GM21381 (cell line): Measurements from ENCODE around the gene TCERG1.

Experiments used
- ATAC-seq: cut with Tn5 transposase; IDR thresholded peaks from one replicate; pipeline ENCODE4 v1.9.1; 2021; ENCODE audit warnings: mild to moderate bottlenecking, moderate library complexity; ENCODE audit not compliant: unreplicated experiment

Gene TCERG1

DNA sequence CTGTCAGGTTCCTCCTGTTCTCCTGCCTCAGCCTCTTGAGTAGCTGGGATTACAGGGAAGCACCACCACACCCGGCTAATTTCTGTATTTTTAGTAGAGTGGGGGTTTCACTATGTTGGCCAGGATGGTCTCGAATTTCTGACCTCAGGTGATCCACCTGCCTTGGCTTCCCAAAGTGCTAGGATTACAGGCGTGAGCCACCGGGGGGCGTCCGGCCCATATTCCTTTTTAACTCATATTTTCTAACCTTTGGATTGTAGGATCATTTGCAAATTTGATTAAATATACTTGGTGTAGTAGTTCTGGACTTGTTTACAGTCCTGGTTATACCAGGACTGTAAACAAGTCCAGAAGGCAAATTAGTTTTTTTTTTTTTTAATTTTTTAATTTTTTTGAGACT, 4.3 kb downstream of the TCERG1 start:
- ATAC-seq: no peak

GRCh38 chr5:146457431-146457830, 10.3 kb downstream of the TCERG1 start:
- no peak for ATAC-seq

DNA sequence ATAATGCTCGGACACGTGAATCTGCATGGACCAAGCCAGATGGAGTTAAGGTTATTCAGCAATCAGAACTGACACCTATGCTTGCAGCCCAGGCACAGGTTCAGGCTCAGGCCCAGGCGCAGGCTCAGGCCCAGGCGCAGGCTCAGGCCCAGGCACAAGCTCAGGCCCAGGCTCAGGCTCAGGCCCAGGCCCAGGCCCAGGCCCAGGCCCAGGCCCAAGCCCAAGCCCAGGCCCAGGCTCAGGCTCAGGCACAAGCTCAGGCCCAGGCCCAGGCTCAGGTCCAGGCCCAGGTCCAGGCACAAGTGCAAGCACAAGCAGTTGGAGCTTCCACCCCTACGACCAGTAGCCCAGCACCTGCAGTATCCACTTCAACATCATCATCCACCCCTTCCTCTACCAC, 11.8 kb downstream of the TCERG1 start:
- ATAC-seq: no peak

- no peak for ATAC-seq
Observed at GRCh38 chr5:146461319-146461718, 14.2 kb downstream of the TCERG1 start.

DNA sequence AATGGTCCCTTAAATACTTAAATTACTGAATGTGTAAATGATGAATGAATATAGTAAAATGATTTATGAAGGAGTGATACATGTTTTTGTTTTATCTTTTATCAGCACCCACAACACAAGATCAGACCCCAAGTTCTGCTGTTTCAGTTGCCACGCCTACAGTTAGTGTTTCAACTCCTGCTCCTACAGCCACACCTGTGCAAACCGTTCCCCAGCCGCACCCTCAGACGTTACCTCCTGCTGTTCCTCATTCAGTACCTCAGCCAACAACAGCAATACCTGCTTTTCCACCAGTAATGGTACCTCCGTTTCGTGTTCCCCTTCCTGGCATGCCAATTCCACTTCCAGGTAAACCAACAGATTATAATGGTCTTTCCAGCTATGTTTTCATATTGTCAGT, 16.3 kb downstream of the TCERG1 start:
- no peak for ATAC-seq

GRCh38 chr5:146466521-146467349, 19.6 kb downstream of the TCERG1 start:
- ATAC-seq: no peak

GRCh38 chr5:146467760-146468159, 20.6 kb downstream of the TCERG1 start:
- ATAC-seq: no peak

GRCh38 chr5:146474065-146474464, 26.9 kb downstream of the TCERG1 start:
- no peak for ATAC-seq

DNA sequence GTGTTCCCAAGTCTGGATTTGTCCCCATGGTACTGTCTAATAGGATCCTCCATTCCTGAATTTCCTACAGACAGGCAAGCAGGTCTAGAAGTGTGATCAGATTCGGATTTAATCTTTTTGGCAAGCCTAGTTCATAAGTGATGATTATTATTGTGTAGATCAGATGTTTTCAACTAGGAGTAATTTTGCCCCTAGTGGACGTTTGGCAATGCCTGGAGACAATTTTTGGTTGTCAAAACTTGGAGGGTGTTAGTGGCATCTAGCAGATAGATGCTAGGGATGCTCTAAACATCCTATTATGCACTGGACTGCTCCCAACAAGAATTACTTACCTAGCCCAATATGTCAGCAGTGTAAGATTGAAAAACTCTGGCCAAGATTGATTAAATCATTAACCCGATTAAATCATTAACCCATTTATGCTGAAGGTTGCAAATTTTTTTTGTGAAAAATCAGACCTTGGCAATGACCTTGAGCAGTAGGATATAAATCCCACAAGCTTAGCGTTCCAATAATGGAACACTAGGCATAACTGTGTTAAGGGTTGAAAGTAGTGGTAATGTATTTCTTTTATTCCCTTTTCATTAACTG, 28.2 kb downstream of the TCERG1 start:
- ATAC-seq: no peak

DNA sequence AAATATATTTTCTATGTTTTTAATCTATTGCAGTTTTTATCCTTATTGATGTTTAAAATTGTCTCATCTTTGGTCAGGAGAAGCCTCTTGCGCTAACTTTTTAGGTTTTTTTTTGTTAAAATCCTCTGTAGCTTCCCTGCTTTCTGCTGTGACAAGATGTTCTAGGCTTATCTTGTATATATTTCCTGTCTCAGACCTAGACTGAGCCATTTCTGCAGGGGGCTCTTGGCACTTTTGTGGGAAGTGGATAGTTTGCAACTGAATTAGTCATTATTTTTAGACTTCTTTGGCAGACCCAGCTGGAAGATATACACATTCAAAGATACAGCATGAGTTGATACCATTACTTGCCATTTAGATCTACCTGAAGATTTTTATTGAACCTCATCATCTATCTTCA, 28.8 kb downstream of the TCERG1 start:
- ATAC-seq: no peak

GRCh38 chr5:146482775-146483174, 35.6 kb downstream of the TCERG1 start:
- no peak for ATAC-seq

DNA sequence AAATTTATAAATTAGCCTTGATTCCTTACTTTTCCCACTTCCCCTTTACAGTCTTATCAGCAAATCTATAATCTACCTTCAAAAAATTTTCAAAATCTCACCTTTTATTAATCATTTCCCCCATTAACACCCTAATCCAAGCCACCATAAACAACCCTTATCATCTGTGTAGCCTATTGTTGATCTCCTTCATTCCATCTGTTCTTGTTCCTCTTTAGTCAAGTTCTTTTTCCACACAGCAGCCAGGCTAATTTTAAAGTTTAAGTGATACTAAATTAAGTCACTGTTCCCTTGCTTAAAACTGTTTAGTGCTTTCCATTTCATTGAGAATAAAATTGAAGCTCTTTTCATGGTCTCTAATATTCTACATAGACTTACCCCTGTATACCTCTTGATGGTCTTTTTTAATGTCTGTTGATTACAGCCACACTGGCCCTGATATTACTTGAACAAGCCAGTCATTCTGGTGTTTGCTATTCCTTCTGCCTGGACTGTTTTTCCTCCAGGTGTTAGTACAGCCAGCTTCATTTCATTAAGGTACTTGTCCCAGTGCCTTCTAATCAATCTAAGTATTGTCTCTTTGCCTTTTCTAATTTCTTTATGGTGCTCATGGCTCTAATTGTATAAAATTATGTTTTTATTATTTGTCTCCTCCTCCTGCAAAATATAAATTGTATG, 37.7 kb downstream of the TCERG1 start:
- no peak for ATAC-seq

DNA sequence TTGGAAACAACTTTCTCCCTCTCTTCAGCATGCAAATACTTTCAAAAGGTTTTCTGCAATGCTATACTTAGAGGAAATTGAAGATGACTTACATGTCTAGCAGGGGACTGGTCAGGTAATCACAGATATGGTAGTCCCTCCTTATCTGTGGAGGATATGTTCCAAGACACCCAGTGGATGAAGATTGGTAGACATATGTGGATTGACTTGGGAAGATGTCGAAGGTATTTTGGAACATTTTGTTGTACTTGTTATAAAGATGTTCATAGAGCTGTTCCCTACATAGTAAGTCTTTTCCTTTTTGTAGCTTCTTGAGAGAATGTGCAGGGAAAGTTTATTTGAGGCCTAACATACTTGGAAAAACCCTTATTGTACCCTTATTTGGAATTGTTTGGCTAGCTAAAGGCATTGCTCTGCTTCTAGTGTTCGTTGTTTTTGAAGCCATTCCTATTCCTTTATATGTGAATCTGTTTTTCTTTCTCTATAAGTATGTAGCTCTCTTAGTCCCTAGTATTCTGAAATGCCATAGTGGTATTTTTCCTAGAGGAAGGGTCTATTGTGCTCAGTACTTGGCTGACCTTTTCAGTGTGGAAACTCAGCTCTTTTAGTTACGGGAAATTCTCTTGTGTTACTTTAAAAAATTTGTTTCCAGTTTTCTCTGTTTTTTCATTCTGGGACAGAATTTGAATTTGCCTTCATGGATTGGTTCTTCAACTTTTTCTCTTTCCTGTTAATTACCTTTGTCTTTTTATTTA, 43.1 kb downstream of the TCERG1 start:
- ATAC-seq: no peak

DNA sequence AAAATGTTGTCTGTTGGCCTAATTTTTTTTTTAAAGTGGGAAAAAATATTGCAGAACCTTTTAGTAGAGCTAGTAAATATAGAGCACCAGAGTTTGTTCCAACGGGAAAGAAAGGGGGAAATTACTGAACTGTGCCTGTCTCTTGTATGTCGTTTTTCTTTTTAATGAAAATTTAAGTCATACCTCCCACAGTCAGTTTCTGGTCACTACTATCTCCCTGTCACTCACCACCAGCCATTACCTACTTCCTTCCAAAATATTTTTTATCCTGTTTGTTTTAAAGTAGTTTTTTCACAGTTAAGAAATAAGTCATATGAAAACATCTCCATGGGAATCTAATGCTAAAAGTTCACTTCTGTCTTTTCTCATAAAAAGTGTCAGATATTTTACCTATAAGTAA, 47.5 kb downstream of the TCERG1 start:
- no peak for ATAC-seq

DNA sequence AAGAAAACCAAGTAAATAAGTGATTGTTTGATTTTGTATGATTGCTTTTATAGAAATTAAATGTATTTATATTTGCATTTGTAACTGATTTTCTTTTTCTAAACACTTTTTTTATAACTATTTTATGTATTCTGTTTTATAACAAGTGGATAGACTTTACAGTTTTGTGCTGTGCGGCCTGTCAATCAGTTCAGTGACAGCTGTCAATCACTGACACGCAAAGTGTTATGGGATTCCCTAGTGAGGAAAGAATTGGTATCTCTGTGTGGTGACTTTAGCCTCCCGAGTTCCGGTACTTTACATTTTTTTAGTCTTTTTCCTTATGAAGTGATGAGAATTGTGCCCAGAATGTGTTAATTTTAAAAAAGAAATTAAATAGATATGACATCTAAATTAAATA, 52.5 kb downstream of the TCERG1 start:
- no peak for ATAC-seq

DNA sequence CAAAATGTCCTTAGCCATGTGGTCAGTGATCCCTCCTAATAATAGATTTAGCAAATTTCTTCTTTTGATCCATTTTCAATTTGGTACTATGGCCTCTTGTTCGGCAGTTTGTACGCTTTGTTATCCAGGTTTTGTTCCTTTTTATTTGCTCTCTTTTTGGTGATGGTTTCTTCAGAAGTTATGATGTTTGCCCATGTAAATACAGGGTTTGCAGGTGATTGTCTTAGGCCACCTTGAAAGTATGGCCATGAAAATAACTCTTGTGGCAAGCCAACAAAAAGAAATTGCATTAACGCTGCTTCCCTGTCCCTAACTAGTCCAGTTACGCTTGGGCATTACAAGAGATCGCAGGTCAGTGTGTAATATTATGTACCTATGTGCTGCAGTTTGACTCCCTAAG, 60.3 kb downstream of the TCERG1 start:
- ATAC-seq: no peak

DNA sequence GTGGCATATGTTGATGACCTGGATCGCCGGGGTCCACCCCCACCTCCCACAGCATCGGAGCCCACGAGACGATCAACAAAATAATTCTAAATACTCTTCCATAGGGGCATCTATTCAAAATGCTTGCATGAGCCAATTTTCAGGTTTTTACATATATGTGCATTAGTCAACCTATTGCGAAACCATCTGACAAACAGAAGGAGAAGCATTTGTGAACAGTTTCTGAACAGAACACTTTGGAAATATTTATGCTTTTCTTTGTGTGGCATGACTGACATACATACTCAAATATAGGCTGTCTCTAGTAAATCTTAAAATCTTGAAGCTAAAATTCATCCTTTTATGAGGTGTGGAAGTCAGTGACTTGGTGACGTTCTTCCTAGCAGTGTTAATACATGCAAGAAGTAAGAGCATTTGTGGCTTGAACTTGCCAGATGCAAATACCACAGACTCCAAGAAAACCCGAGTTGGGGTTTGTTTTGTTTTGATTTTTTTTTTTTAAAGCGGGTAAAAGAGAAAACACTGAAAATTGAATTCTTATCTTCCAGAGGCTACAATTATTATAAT, 63.5 kb downstream of the TCERG1 start:
- ATAC-seq: no peak

- ATAC-seq: no peak
Observed at GRCh38 chr5:146513462-146513861, 66.3 kb downstream of the TCERG1 start.

DNA sequence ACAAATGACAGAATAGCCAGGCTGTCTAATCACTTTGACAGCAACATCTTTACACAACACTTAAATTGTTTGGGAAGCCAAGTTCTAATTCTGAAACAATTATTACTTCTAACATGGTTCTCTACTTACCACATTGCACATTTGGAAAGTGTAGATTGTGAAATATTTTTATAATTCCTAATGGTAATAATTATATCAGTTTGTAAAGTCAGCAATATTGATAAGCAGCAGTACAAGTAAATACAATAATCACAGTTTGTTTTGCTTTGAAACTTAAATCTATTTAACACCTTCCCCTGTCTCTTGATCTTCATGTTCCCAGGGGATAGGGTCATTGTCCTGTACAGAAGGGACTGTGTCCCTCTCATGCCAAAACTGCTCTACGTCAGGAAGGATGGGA, 67.4 kb downstream of the TCERG1 start:
- no peak for ATAC-seq

DNA sequence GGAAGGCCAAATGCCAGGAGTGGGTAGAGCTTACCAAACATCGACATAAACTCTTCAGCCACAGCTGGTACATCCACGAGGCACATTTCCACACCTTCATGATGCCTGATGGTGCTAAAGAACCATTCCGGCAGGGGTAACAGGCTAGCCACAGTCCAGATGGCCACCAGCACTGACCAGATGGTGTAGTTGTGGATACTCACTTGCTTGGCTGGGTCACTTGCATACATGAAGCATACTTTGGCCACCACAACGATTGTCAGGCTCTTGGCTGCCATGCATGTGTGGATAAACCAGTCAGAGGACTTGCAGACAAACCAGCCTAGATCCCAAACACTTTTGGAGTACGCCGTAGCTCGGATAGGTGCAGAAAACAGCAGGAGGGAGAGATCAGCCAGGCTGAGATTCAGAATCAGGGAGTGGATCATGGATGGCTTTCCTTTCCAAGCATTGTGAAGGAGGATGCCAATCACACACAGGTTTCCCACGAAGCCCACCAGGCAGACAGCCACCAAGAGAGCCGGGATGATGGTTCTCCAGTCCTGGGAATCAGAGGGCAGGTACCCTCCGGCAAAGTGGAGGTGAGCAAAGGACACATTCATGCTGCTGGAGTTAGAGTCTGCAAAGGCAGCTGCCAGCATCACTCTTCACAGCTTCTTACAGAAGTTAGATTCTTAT, 68.5 kb downstream of the TCERG1 start:
- ATAC-seq: no peak

DNA sequence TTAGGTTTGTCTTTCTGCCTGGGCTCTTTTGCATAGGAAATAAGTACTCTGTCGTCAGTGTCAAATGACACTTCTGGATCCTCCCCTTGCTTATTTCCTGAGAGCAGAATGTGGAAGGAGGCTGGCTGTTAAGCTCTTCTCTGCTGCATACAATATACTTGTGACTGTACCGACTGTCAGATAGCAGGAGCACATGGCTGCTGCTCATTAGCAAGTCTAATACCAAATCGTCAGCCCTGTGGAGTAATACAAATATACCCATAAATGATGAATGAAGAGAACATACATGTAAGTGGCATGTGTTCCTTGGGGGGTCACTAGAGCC, 69.0 kb downstream of the TCERG1 start, which contains the start of gene GPR151:
GPR151 (minus strand) TSS at position 40 of the 325 bp plus-strand sequence. CDS start 77 bp downstream, outside the sequence.
- no peak for ATAC-seq
